ENCODE results near the gene LIN37. TPM values are rescaled to one million over a fixed set of nuclear protein-coding genes. Genes with fewer than 3 reads are reported as not detected.

The LIN37 gene
- total and polyA plus RNA-seq, 9 of the 15 experiments (the other 6 are each of a cell fraction or from before 2014, with no cell fraction given) = 1.2 to 12.5 (median 8.6) TPM

- no peak overlapping the region for H3K4me2 ChIP-seq (ENCODE audit: insufficient read depth, low read length)
- intact Hi-C loops (cut with micrococcal nuclease) = no loop called here
- TF ChIP-seq NR3C1 (CRISPR knock-in tag; IDR thresholded peaks at IDR 0.05) = no peak
- no peak for TF ChIP-seq CGGBP1 (CRISPR knock-in tag; IDR thresholded peaks at IDR 0.05)
- TF ChIP-seq ZNF384 (IDR thresholded peaks at IDR 0.05; ENCODE audit: low read depth, low read length) = no peak
- no peak for TF ChIP-seq ZNF431 (CRISPR knock-in tag; IDR thresholded peaks at IDR 0.05)
- no peak for TF ChIP-seq SIX5 (IDR thresholded peaks at IDR 0.05; ENCODE audit: borderline replicate concordance in 1 of 2, insufficient read depth in 1 of 2, low read depth in 1 of 2, low read length in 2 of 2)
- no peak for TF ChIP-seq PTTG1 (tag; IDR thresholded peaks at IDR 0.05; ENCODE audit: low read depth)
- TF ChIP-seq RBFOX2 (IDR thresholded peaks at IDR 0.05; ENCODE audit: low read depth, low read length) = peak; percentile 1; the same call in 1 of the 2 replicates
- 0 out of 2 replicates have a peak, but pooled peaks have one; percentile 24 for TF ChIP-seq ZNF263 (CRISPR knock-in tag; IDR thresholded peaks at IDR 0.05; ENCODE audit: borderline replicate concordance)
- TF ChIP-seq, protein P1, sequence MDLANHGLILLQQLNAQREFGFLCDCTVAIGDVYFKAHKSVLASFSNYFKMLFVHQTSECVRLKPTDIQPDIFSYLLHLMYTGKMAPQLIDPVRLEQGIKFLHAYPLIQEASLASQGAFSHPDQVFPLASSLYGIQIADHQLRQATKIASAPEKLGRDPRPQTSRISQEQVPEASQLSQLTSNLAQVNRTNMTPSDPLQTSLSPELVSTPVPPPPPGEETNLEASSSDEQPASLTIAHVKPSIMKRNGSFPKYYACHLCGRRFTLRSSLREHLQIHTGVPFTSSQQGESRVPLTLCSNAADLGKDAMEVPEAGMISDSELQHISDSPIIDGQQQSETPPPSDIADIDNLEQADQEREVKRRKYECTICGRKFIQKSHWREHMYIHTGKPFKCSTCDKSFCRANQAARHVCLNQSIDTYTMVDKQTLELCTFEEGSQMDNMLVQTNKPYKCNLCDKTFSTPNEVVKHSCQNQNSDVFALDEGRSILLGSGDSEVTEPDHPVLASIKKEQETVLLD (IDR thresholded peaks at IDR 0.05) = no peak
- TF ChIP-seq, protein P2, sequence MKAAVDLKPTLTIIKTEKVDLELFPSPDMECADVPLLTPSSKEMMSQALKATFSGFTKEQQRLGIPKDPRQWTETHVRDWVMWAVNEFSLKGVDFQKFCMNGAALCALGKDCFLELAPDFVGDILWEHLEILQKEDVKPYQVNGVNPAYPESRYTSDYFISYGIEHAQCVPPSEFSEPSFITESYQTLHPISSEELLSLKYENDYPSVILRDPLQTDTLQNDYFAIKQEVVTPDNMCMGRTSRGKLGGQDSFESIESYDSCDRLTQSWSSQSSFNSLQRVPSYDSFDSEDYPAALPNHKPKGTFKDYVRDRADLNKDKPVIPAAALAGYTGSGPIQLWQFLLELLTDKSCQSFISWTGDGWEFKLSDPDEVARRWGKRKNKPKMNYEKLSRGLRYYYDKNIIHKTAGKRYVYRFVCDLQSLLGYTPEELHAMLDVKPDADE (conservative IDR thresholded peaks at IDR 0.05; ENCODE audit: control insufficient read depth, low read depth, low read length) = no peak
- TF ChIP-seq ZBTB7A (IDR thresholded peaks at IDR 0.05; ENCODE audit: borderline replicate concordance, control insufficient read depth, low read depth, low read length) = no peak
- TF ChIP-seq SRSF1 (IDR thresholded peaks at IDR 0.05; ENCODE audit: low read depth, low read length) = no peak
- TF ChIP-seq MNT (conservative IDR thresholded peaks at IDR 0.05) = no peak
- no peak for TF ChIP-seq CEBPG (CRISPR knock-in tag; IDR thresholded peaks at IDR 0.05)
- no peak for TF ChIP-seq CEBPG (tag; conservative IDR thresholded peaks at IDR 0.05 in 1 of 2, IDR thresholded peaks at IDR 0.05 in 1 of 2)
- no peak for TF ChIP-seq GTF2B (IDR thresholded peaks at IDR 0.05; ENCODE audit: extremely low read depth, insufficient read length)
- TF ChIP-seq ZNF507 (tag; conservative IDR thresholded peaks at IDR 0.05) = no peak
- TF ChIP-seq ZFP1 (CRISPR knock-in tag; IDR thresholded peaks at IDR 0.05) = no peak
- H4K20me1 ChIP-seq (replicated peaks; ENCODE audit: control insufficient read depth, insufficient read depth, low read length) = 0 out of 2 replicates have a peak, but pooled peaks cover 2% of the 10 kb centered on the region
- in situ Hi-C loops (cut with MboI) = no loop called here
- ATAC-seq (no peak), DNase-seq (ENCODE audit: extremely low read depth in 1 of 4, low spot score in 3 of 4) (no peak), FAIRE-seq (no peak)
- H3K9ac ChIP-seq (ENCODE audit: insufficient read depth in 1 of 2, low read depth in 2 of 2, low read length in 2 of 2) = peak overlapping the region in 1 of 2 experiments; percentile 50; a peak in 1 of 4 replicates
- WGBS (ENCODE audit: insufficient coverage, low coverage, missing lambda C conversion rate) = 88% methylated on average over 5 of the region's 9 CpGs
- no TSS peak for BruUV-seq (replicated peaks)
- H3K79me2 ChIP-seq (ENCODE audit: control insufficient read depth, insufficient read depth, low read length) = no peaks in the 10 kb centered on the region
- no peak overlapping the region for H2AFZ ChIP-seq (ENCODE audit: low read depth, low read length)
- no peaks in the 10 kb centered on the region for H3K27me3 ChIP-seq (ENCODE audit: control insufficient read depth in 2 of 2, insufficient read depth in 2 of 2, low read length in 2 of 2)
- H3K36me3 ChIP-seq (ENCODE audit: control insufficient read depth, insufficient read depth, low read length) = peaks cover 96% of the 10 kb centered on the region; the same call in 2 of the 3 replicates
- no peak overlapping the region for H3K27ac ChIP-seq (ENCODE audit: extremely low read depth, low read depth, low read length)
- no peak overlapping the region for H3K4me3 ChIP-seq
- H3K4me1 ChIP-seq (replicated peaks in 1 of 2; ENCODE audit: control insufficient read depth in 2 of 2, insufficient read depth in 2 of 2, low read length in 2 of 2) = peaks cover 0 to 7% of the 10 kb centered on the region in 2 experiments; a peak in 2 of 5 replicates
- POLR2A ChIA-PET = interaction anchor here (1.7 kb wide), 1 partner anchor 9 kb away, joined by 4 read pairs; no protein-coding TSS in a partner anchor
- no peaks in the 10 kb centered on the region for H3K9me3 ChIP-seq (replicated peaks; ENCODE audit: control insufficient read depth, insufficient read depth, low read depth, low read length)
- no peaks in the 10 kb centered on the region for H3K9me1 ChIP-seq (ENCODE audit: control insufficient read depth, insufficient read depth, low read length)
- CTCF ChIA-PET (ENCODE audit: low intra/inter-chr PET ratio) = no interaction called here
These were observed 17.0 kb upstream of the LIN37 start for GRCh38 chr19:35731353-35731752.

Measured in K562 (cell line).